ENCODE measurements around the gene RAX. TPM values are rescaled to one million over a fixed set of nuclear protein-coding genes. Genes with fewer than 3 reads are reported as not detected.

Gene RAX
- total and polyA plus RNA-seq, 2 of the 4 experiments (the other 2 are of a cell fraction), result not detected

DNA sequence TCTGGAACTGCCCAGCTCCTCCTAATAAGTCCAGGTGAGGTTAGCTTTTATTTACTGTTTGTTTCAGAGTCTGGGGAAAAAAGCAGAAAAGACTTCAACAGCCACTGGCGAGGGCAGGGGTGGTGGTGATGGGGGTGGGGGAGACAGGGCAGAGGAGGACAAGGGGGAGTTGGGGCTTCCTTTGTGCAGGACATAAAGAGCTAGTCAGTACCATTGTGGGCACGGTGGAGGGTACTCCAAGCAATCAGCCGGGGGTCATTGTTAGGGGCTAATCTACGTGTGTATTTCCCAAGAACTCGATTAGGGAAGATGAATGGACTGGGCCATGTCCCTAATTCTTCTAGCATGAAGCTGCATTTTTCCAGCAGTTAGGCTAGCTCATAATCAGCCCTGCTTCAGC, 2.8 kb upstream of the RAX start:
- ChIA-PET POLR2A (ENCODE audit: unreplicated experiment) (no interaction called here), CTCF (interaction anchor here (0.6 to 1.1 kb wide), 2 partner anchors 11 to 126 kb away, joined by 3 to 4 read pairs; no protein-coding TSS in a partner anchor)
- Histone ChIP-seq H4K8ac (ENCODE audit: low read depth in 2 of 2, low read length in 2 of 2) (no peak overlapping the region), H3K56ac (ENCODE audit: extremely low read depth, insufficient read depth, low read length) (no peak overlapping the region), H2AK9ac (replicated peaks; ENCODE audit: low read depth, low read length, poor library complexity) (no peak overlapping the region), H4K91ac (ENCODE audit: insufficient read depth, low read depth, low read length) (no peak overlapping the region), H3K4me2 (ENCODE audit: low read depth, low read length) (no peak overlapping the region), H4K20me1 (ENCODE audit: insufficient read depth, low read length) (0 out of 2 replicates have a peak, but pooled peaks cover under 1% of the 10 kb centered on the region), H2BK20ac (ENCODE audit: low read depth, low read length) (no peak overlapping the region), H2AK5ac (ENCODE audit: low read depth, low read length) (no peak overlapping the region), H2BK5ac (ENCODE audit: low read depth, low read length, poor library complexity, severe bottlenecking) (no peak overlapping the region), H3K9me3 (ENCODE audit: control insufficient read depth, insufficient read depth, low read length) (peaks cover 13% of the 10 kb centered on the region), H4K5ac (ENCODE audit: low read depth, low read length) (no peak overlapping the region), H3K18ac (ENCODE audit: low read depth, low read length) (no peak overlapping the region), H3K79me1 (ENCODE audit: low read depth in 1 of 2, low read length in 2 of 2) (no peaks in the 10 kb centered on the region), H3K4ac (ENCODE audit: low read depth, low read length) (no peak overlapping the region), H3K27ac (ENCODE audit: insufficient read depth, low read length) (no peak overlapping the region), H3K9ac (ENCODE audit: low read depth, low read length) (no peak overlapping the region), H2BK120ac (ENCODE audit: low read depth, low read length) (no peak overlapping the region), H3K4me1 (ENCODE audit: control insufficient read depth, insufficient read depth, low read length) (no peaks in the 10 kb centered on the region), H3K4me3 (ENCODE audit: insufficient read depth, low read depth, low read length) (no peak overlapping the region), H3K23ac (ENCODE audit: low read depth, low read length) (no peak overlapping the region), H3K9me1 (ENCODE audit: insufficient read depth, low read length) (no peaks in the 10 kb centered on the region), H2AFZ (replicated peaks; ENCODE audit: low read length, poor library complexity) (no peak overlapping the region), H3K14ac (replicated peaks; ENCODE audit: low read depth, low read length) (no peak overlapping the region), H3K36me3 (ENCODE audit: control insufficient read depth, insufficient read depth, low read length) (no peaks in the 10 kb centered on the region), H3K27me3 (ENCODE audit: control insufficient read depth, insufficient read depth, low read length) (peaks cover 90% of the 10 kb centered on the region), H2BK15ac (ENCODE audit: low read depth, low read length) (no peak overlapping the region)
- dilution Hi-C loops (cut with HindIII; ENCODE audit: low sequenced_read_pairs, unreplicated experiment), result no loop called here
- no TSS peak for BruUV-seq (replicated peaks)
- TF ChIP-seq BHLHE40 (IDR thresholded peaks at IDR 0.05; ENCODE audit: low read depth, low read length) (no peak), MAZ (IDR thresholded peaks at IDR 0.05; ENCODE audit: borderline replicate concordance, low read depth, low read length) (no peak), CEBPB (IDR thresholded peaks at IDR 0.05; ENCODE audit: low read depth, low read length) (no peak), MXI1 (IDR thresholded peaks at IDR 0.05; ENCODE audit: borderline replicate concordance, low read depth, low read length) (no peak), RAD21 (IDR thresholded peaks at IDR 0.05; ENCODE audit: low read length) (no peak), NFE2L2 (IDR thresholded peaks at IDR 0.05; ENCODE audit: low read depth, low read length) (no peak), RCOR1 (IDR thresholded peaks at IDR 0.05; ENCODE audit: insufficient replicate concordance, low read length) (no peak), FOS (IDR thresholded peaks at IDR 0.05; ENCODE audit: low read depth, low read length) (no peak), MAFK (IDR thresholded peaks at IDR 0.05; ENCODE audit: low read depth, low read length) (no peak), RFX5 (IDR thresholded peaks at IDR 0.05; ENCODE audit: low read depth, low read length) (no peak), CHD1 (IDR thresholded peaks at IDR 0.05; ENCODE audit: low read depth, low read length) (no peak), POLR2A (IDR thresholded peaks at IDR 0.05; ENCODE audit: low read depth, low read length) (no peak), SMC3 (IDR thresholded peaks at IDR 0.05; ENCODE audit: low read depth, low read length) (no peak)
- TF ChIP-seq, protein P1, sequence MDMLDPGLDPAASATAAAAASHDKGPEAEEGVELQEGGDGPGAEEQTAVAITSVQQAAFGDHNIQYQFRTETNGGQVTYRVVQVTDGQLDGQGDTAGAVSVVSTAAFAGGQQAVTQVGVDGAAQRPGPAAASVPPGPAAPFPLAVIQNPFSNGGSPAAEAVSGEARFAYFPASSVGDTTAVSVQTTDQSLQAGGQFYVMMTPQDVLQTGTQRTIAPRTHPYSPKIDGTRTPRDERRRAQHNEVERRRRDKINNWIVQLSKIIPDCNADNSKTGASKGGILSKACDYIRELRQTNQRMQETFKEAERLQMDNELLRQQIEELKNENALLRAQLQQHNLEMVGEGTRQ (IDR thresholded peaks at IDR 0.05; ENCODE audit: low read depth, low read length), result no peak
- TF ChIP-seq, protein P2, sequence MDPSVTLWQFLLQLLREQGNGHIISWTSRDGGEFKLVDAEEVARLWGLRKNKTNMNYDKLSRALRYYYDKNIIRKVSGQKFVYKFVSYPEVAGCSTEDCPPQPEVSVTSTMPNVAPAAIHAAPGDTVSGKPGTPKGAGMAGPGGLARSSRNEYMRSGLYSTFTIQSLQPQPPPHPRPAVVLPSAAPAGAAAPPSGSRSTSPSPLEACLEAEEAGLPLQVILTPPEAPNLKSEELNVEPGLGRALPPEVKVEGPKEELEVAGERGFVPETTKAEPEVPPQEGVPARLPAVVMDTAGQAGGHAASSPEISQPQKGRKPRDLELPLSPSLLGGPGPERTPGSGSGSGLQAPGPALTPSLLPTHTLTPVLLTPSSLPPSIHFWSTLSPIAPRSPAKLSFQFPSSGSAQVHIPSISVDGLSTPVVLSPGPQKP (IDR thresholded peaks at IDR 0.05; ENCODE audit: borderline replicate concordance, low read depth, low read length), result no peak
- TF ChIP-seq, protein P3, sequence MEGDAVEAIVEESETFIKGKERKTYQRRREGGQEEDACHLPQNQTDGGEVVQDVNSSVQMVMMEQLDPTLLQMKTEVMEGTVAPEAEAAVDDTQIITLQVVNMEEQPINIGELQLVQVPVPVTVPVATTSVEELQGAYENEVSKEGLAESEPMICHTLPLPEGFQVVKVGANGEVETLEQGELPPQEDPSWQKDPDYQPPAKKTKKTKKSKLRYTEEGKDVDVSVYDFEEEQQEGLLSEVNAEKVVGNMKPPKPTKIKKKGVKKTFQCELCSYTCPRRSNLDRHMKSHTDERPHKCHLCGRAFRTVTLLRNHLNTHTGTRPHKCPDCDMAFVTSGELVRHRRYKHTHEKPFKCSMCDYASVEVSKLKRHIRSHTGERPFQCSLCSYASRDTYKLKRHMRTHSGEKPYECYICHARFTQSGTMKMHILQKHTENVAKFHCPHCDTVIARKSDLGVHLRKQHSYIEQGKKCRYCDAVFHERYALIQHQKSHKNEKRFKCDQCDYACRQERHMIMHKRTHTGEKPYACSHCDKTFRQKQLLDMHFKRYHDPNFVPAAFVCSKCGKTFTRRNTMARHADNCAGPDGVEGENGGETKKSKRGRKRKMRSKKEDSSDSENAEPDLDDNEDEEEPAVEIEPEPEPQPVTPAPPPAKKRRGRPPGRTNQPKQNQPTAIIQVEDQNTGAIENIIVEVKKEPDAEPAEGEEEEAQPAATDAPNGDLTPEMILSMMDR (conservative IDR thresholded peaks at IDR 0.05; ENCODE audit: low read depth, low read length), result no peak
- ATAC-seq (ENCODE audit: low read depth), result no peak
- in situ Hi-C loops (cut with MboI; ENCODE audit: low sequenced_read_pairs), result no loop called here
- no CpG with 5 or more reads among the region's 5 CpGs for WGBS, 2 experiments (ENCODE audit: extremely low coverage in 2 of 2, insufficient read length in 1 of 2)
- intact Hi-C loops (cut with micrococcal nuclease), result no loop called here
- no peak for DNase-seq

Measured in IMR-90 (cell line).